Heart left ventricle (tissue), 16 donors: Measurements from ENCODE around the gene WBP1L. TPM values are rescaled to one million over a fixed set of nuclear protein-coding genes. Genes with fewer than 3 reads are reported as not detected.
A peak's percentile ranks its signal among the peaks of the same experiment; 100 is the strongest.

Source experiments
- ATAC-seq, 4 donors: fragments of 200-7000 bp; cut with Tn5 transposase; one replicate each; pipeline ENCODE4 v1.9.1; 2020 to 2022; ENCODE audit warnings: moderate library complexity in 4 of 4, mild to moderate bottlenecking in 3 of 4, moderate number of reproducible peaks in 1 of 4
- DNase-seq, 5 donors: peaks; one replicate each; pipeline ENCODE4 v3.0.0-alpha.2; 2020
- H3K27ac ChIP-seq, 12 donors: fragments of 200-600 bp; sonication (generic) in 4 of 12; one replicate each; pipeline versions ENCODE4 v1.5.0 to v1.8.0; 2016 to 2022; ENCODE audit warnings: mild to moderate bottlenecking in 2 of 12
- H3K27me3 ChIP-seq, 9 donors: fragments of 200-600 bp; sonication (generic) in 2 of 9; one replicate each; pipeline versions ENCODE4 v1.5.1 to v1.8.0; 2016 to 2022; ENCODE audit warnings: mild to moderate bottlenecking in 3 of 9
- H3K36me3 ChIP-seq, 9 donors: fragments of 200-600 bp; sonication (generic) in 2 of 9; one replicate each; pipeline versions ENCODE4 v1.5.0 to v1.8.0; 2018 to 2022; ENCODE audit warnings: mild to moderate bottlenecking in 2 of 9
- H3K4me1 ChIP-seq, 12 donors: fragments of 200-600 bp; sonication (generic) in 4 of 12; one replicate each; pipeline versions ENCODE4 v1.5.0 to v1.8.0; 2016 to 2022; ENCODE audit warnings: mild to moderate bottlenecking in 3 of 12
- H3K4me3 ChIP-seq, 12 donors: fragments of 200-600 bp; sonication (generic) in 4 of 12; one replicate each; pipeline versions ENCODE4 v1.5.0 to v1.8.0; 2017 to 2022; ENCODE audit warnings: mild to moderate bottlenecking in 9 of 12, moderate library complexity in 4 of 12
- H3K9me3 ChIP-seq, 12 donors: fragments of 200-600 bp; sonication (generic) in 4 of 12; one replicate each; pipeline versions ENCODE4 v1.5.0 to v1.8.0; 2016 to 2022; ENCODE audit warnings: mild to moderate bottlenecking in 1 of 12
- CTCF ChIP-seq, 12 donors: fragments of 200-600 bp; sonication (generic) in 4 of 12; IDR thresholded peaks; one replicate each; pipeline versions ENCODE4 v1.5.0 to v1.8.0; 2018 to 2022; ENCODE audit warnings: antibody characterized with exemption in 12 of 12, mild to moderate bottlenecking in 5 of 12
- POLR2A ChIP-seq, 2 donors: fragments of 450-650 bp; IDR thresholded peaks; one replicate each; pipeline ENCODE4 v1.6.1; 2017; ENCODE audit warnings: antibody characterized with exemption in 2 of 2, mild to moderate bottlenecking in 2 of 2, moderate library complexity in 2 of 2
- WGBS, 4 donors: extraction: QIAGEN DNeasy Blood & Tissue Kit in 2 of 4; methylation state at CpG; one replicate each; pipeline versions ENCODE4 v1.1.5 to v1.1.7; 2013 to 2018; 5-methylcytosine and 5-hydroxymethylcytosine counted together
- intact Hi-C, 10 donors: fragments of 100-400 bp; cut with DNase I; formaldehyde crosslinking; loops; one replicate each; pipeline versions ENCODE4 v1.11.1 to v1.14.2; 2022
- polyA plus RNA-seq, 2 donors: library from polyadenylated mRNA; stranded (reverse); fragments of 200-250 nt; gene quantifications; one replicate each; pipeline ENCODE4 v1.2.3, GENCODE V29; 2013
- total RNA-seq, 9 donors: library from RNA; depleted of rRNA in 2 of 9; stranded (reverse); fragments of >200 nt in 2 of 9; fragmentation: NEBNext Ultra II Directional in 3 of 9; extraction: Animal tissue kit (Norgen Biotek cat#: 25700) in 3 of 9; gene quantifications; one replicate each; pipeline versions ENCODE4 v1.1.0 to v1.2.4, GENCODE V29; 2016 to 2023
- donor health status: ischemic (EF 13 %, LVEDD 7.1; RV severe dilation, severe dysfunction).
- donor health status: healthy with polysubstance abuse.
- donor health status: DM: no; HTN: yes; CAD: no.
- donor health status: DM: no; HTN: no; CAD: no.
- donor health status: ischemic (EF 25% LVEDD 6.9; RV normal size, moderate dysfunction).
- donor health status: ischemic (EF 25% LVEDD 5.7; RV mildly dilated, moderate dysfunction).
- donor health status: healthy.
- donor health status: DM: yes; HTN: yes; CAD: no.
- donor health status: ischemic (EF 35%, LVEDD 5.7; RV mildly dilated, moderate dysfunction).
- donor health status: nonischemic (EF 11% LVEDD 7.7; RV severe dilation, severe dysfunction).
- donor health status: DM: yes; HTN: yes; CAD: no.
- donor health status: PGD.
- donor health status: ischemic (EF 29% LVEDD 5.4; RV normal size, mild dysfunction).
- donor health status: nonischemic (EF 23%, LVEDD 6.1; RV moderate dilation, normal function).

WBP1L gene
- total and polyA plus RNA-seq, 11 donors = 10.7 to 75.1 (median 27.6) TPM

GRCh38 chr10:102732661-102733060, 11.1 kb upstream of the WBP1L start:
- Histone ChIP-seq H3K27me3 (no peaks in the 10 kb centered on the region), H3K9me3 (no peaks in the 10 kb centered on the region), H3K36me3 (peaks cover 0 to 25% (median 11%) of the 10 kb centered on the region in 9 donors), H3K4me3 (no peak overlapping the region), H3K4me1 (peaks cover 0 to 14% (median 6%) of the 10 kb centered on the region in 12 donors), H3K27ac (no peak overlapping the region)
- WGBS, 4 donors = 0 to 50% (median 40%) methylated on average over 1 of the region's 1 CpG; no CpG with 5 or more reads in 1 of the 4 donors
- TF ChIP-seq CTCF (IDR thresholded peaks at IDR 0.05) (no peak), POLR2A (IDR thresholded peaks at IDR 0.05) (no peak)
- intact Hi-C loops = loop anchor here in 5 of 10 donors (5.0 to 10.0 kb wide), 6 partner anchors 82 to 512 kb away; partner anchors contain the start of genes RPEL1 (in 2 of the 5) and CYP17A1 (in 1 of the 5)
- ATAC-seq = no peak
- no peak for DNase-seq

GRCh38 chr10:102735065-102735562, 8.6 kb upstream of the WBP1L start:
- Histone ChIP-seq H3K27ac (no peak overlapping the region), H3K27me3 (no peaks in the 10 kb centered on the region), H3K36me3 (peaks cover 0 to 22% (median 8%) of the 10 kb centered on the region in 9 donors), H3K4me3 (no peak overlapping the region), H3K9me3 (no peaks in the 10 kb centered on the region), H3K4me1 (peaks cover 0 to 19% (median 10%) of the 10 kb centered on the region in 12 donors)
- WGBS, 4 donors = 79 to 84% (median 81%) methylated on average over 9 of the region's 9 CpGs
- ATAC-seq = peak in 3 of 4 donors; percentile 45 to 59 (median 54)
- no peak for TF ChIP-seq POLR2A (IDR thresholded peaks at IDR 0.05)
- no peak for TF ChIP-seq CTCF (IDR thresholded peaks at IDR 0.05)
- intact Hi-C loops = loop anchor here in 5 of 10 donors (5.0 to 10.0 kb wide), 4 partner anchors 80 to 510 kb away; partner anchors contain the start of genes RPEL1 (in 2 of the 5) and CYP17A1 (in 1 of the 5)
- DNase-seq = no peak

GRCh38 chr10:102738692-102739121, 5.0 kb upstream of the WBP1L start:
- Histone ChIP-seq H3K4me3 (no peak overlapping the region), H3K27me3 (no peaks in the 10 kb centered on the region), H3K27ac (peak overlapping the region in 5 of 12 donors; percentile 52 to 61 (median 58)), H3K4me1 (peaks cover 0 to 30% (median 15%) of the 10 kb centered on the region in 12 donors), H3K9me3 (no peaks in the 10 kb centered on the region), H3K36me3 (peaks cover 0 to 22% (median 0%) of the 10 kb centered on the region in 9 donors)
- ATAC-seq (no peak), DNase-seq (no peak)
- TF ChIP-seq CTCF (IDR thresholded peaks at IDR 0.05) = no peak
- no peak for TF ChIP-seq POLR2A (IDR thresholded peaks at IDR 0.05)
- intact Hi-C loops = loop anchor here in 5 of 10 donors (5.0 to 10.0 kb wide), 4 partner anchors 76 to 506 kb away; partner anchors contain the start of genes RPEL1 (in 2 of the 5) and CYP17A1 (in 1 of the 5)

GRCh38 chr10:102740229-102740628, 3.5 kb upstream of the WBP1L start:
- Histone ChIP-seq H3K9me3 (no peaks in the 10 kb centered on the region), H3K4me3 (no peak overlapping the region), H3K4me1 (peaks cover 0 to 36% (median 21%) of the 10 kb centered on the region in 12 donors), H3K36me3 (peaks cover 0 to 15% (median 0%) of the 10 kb centered on the region in 9 donors), H3K27ac (no peak overlapping the region), H3K27me3 (no peaks in the 10 kb centered on the region)
- intact Hi-C loops = loop anchor here in 7 of 10 donors (5.0 to 10.0 kb wide), 6 partner anchors 37 to 87 kb away; no protein-coding TSS in a partner anchor
- 74 to 80% (median 77%) methylated on average over 2 of the region's 2 CpGs for WGBS, 4 donors
- DNase-seq (no peak), ATAC-seq (no peak)
- TF ChIP-seq CTCF (IDR thresholded peaks at IDR 0.05) = no peak
